ENCODE data around the gene HTRA2. TPM values are rescaled to one million over a fixed set of nuclear protein-coding genes. Genes with fewer than 3 reads are reported as not detected.

HTRA2 gene
- total RNA-seq, 2 experiments from 2014 or later: 39.0 to 39.7 TPM

GRCh38 chr2:74493546-74493945 lies 36.2 kb upstream of the HTRA2 start:
- peaks cover 19% of the 10 kb centered on the region for H3K36me3 Mint-ChIP-seq (ENCODE audit: low read depth)
- no peak overlapping the region for H3K27ac Mint-ChIP-seq
- H3K27me3 Mint-ChIP-seq (ENCODE audit: low read depth): peaks cover 12% of the 10 kb centered on the region

GRCh38 chr2:74495440-74495839 lies 34.3 kb upstream of the HTRA2 start:
- Mint-ChIP-seq H3K27ac (no peak overlapping the region), H3K27me3 (ENCODE audit: low read depth) (peaks cover 26% of the 10 kb centered on the region), H3K36me3 (ENCODE audit: low read depth) (peaks cover 15% of the 10 kb centered on the region), H3K9me3 (no peaks in the 10 kb centered on the region), H3K4me1 (ENCODE audit: low read depth) (peaks cover 21% of the 10 kb centered on the region), H3K4me3 (no peak overlapping the region)
- intact Hi-C loops (cut with micrococcal nuclease): loop anchor here (5.0 kb wide), 1 partner anchor 37 kb away; no protein-coding TSS in a partner anchor
- CTCF ChIA-PET: interaction anchor here (3.9 kb wide), 1 partner anchor 92 kb away, joined by 21 read pairs; no protein-coding TSS in a partner anchor
- DNase-seq: no peak

More at GRCh38 chr2:74493546-74493945, 36.2 kb upstream of the HTRA2 start:
- Mint-ChIP-seq H3K9me3 (no peaks in the 10 kb centered on the region), H3K4me3 (no peak overlapping the region), H3K4me1 (ENCODE audit: low read depth) (peaks cover 11% of the 10 kb centered on the region)
- CTCF ChIA-PET: interaction anchor here (0.6 to 3.9 kb wide), 3 partner anchors 50 to 98 kb away, joined by 3 to 21 read pairs (median 4); no protein-coding TSS in a partner anchor
- intact Hi-C loops (cut with micrococcal nuclease): no loop called here
- DNase-seq: no peak

- Mint-ChIP-seq H3K4me3 (peak overlapping the region; percentile 67), H3K4me1 (ENCODE audit: low read depth) (peaks cover 24% of the 10 kb centered on the region), H3K36me3 (ENCODE audit: low read depth) (peaks cover 9% of the 10 kb centered on the region), H3K27ac (no peak overlapping the region), H3K27me3 (ENCODE audit: low read depth) (peaks cover 44% of the 10 kb centered on the region), H3K9me3 (no peaks in the 10 kb centered on the region)
- no peak for DNase-seq
- CTCF ChIA-PET: interaction anchor here (1.0 kb wide), 1 partner anchor 48 kb away, joined by 3 read pairs; no protein-coding TSS in a partner anchor
- intact Hi-C loops (cut with micrococcal nuclease): loop anchor here (5.0 kb wide), 1 partner anchor 35 kb away; no protein-coding TSS in a partner anchor
These were observed 32.5 kb upstream of the HTRA2 start for GRCh38 chr2:74496997-74497776.

DNA sequence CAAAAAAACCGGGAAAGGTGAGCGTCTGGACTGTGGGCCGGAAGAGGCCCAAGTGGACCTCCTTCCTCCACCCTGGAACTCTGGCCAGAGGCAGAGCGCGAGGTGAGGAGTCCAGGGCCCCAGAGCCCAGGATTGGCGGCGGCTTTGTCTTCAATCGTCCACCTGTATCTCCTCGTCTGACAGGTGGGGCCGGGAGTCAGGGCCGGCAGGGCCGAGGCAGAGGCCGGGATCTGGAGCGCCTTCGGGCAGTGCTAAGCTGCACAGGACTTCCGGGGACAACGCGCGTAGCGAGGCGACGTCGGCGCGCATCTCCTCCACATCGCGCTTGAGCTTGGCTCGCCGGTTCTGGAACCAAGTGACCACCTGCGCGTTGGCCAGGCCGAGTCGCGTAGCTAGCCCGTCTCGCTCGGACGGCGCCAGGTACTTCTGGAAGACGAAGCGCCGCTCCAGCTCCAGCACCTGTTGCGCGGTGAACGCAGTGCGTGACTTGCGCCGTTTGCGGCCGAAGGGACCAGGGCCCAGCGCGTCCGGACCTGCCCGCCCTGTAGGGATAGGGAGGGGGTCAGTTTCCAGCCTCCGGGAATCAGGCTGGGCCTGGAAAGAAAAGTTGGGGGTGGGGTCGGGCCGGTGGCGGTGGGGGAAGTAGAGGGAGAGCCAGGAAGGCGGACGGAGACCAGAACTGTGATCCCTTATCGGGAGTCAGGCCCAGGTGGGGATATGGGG lies 31.8 kb upstream of the HTRA2 start:
- Mint-ChIP-seq H3K36me3 (ENCODE audit: low read depth) (peaks cover 6% of the 10 kb centered on the region), H3K4me3 (peak overlapping the region; percentile 67), H3K9me3 (no peaks in the 10 kb centered on the region), H3K27ac (no peak overlapping the region), H3K27me3 (ENCODE audit: low read depth) (peaks cover 51% of the 10 kb centered on the region), H3K4me1 (ENCODE audit: low read depth) (peaks cover 30% of the 10 kb centered on the region)
- CTCF ChIA-PET: interaction anchor here (1.0 kb wide), 1 partner anchor 47 kb away, joined by 3 read pairs; no protein-coding TSS in a partner anchor
- DNase-seq: no peak
- intact Hi-C loops (cut with micrococcal nuclease): loop anchor here (1.0 to 5.0 kb wide), 3 partner anchors 18 to 89 kb away; no protein-coding TSS in a partner anchor

DNA sequence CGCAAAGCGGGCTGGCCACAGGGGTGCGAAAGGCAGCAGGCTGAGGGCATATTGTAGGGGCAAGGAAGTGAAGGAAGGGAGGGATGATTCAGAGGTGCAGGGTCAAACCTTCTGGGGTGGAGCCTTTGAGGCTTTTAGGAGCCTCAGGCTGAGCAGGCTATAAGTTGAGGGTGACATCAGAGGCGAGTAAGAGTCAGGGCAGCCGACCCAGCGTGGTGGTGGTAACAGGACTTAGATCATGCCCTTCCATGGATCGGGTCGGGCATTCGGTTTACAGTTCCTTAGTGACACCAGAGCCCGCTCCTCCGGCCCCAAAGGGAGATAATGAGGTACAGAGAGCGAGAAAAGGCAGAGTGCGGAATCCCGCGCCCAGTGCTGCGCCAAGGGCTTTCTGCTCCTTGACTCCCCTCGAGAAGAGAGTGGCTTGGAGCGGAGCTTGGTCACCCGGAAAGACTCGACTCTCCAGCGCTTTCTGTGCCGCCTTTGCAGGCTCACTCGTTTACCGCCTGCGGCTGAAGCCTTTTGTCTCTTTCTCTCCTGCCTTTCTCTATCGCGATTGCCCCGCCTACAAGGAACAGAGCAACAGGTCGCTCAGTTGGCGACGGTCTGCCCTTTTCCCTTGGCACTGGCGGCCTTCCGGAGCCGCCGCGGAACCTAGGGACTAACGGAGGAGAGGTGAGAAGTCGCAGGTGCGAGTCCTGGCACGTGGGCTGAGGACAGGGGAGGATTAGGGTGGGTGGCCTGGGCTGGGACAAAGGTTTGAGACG lies 31.1 kb upstream of the HTRA2 start:
- DNase-seq: peak; percentile 45
- intact Hi-C loops (cut with micrococcal nuclease): loop anchor here (1.0 to 5.0 kb wide), 3 partner anchors 18 to 89 kb away; no protein-coding TSS in a partner anchor
- CTCF ChIA-PET: interaction anchor here (1.0 to 3.7 kb wide), 3 partner anchors 17 to 88 kb away, joined by 3 to 24 read pairs (median 6); partner anchors contain the start of genes CCDC142 and TTC31
- H3K9me3 Mint-ChIP-seq: no peaks in the 10 kb centered on the region
- peaks cover 59% of the 10 kb centered on the region for H3K27me3 Mint-ChIP-seq (ENCODE audit: low read depth)
- H3K36me3 Mint-ChIP-seq (ENCODE audit: low read depth): peaks cover 3% of the 10 kb centered on the region
- H3K4me3 Mint-ChIP-seq: peak overlapping the region; percentile 67
- H3K27ac Mint-ChIP-seq: no peak overlapping the region
- peaks cover 34% of the 10 kb centered on the region for H3K4me1 Mint-ChIP-seq (ENCODE audit: low read depth)

DNA sequence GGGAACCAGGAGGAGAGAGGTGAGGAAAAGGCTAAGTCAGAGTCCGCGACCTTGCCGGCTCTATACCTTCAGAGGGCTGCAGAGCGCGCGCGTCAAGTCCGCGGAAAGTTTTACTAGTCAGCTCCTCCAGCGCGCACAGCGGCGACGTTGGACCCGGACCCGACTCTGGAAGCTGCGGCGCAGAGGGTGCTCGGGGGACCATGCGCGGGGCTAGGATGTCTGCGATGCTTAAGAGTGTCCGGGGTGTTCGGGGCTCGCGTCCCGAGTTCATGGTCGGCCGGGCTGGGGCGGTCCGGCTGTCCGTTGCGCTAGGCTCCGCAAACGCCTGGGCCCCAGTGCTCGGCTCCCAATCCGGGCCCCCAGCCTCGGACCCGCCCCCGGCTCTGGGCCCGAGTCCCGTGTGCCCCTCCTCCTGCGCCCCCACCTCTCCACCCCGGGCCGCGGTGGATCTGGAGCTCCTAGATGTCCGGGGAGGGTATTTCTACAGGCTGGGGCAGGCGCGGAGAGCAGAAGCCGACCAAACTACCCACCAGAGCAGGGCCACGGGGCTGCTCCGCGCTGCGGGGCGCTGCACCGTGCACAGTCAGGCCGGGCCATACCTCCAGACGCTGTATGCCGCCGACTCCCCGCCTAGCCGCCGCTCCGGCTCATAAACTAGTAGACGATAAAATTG lies 30.3 kb upstream of the HTRA2 start, which contains the start of gene LBX2:
LBX2 (minus strand) TSS at position 337 of the 673 bp plus-strand sequence; CDS start at position 271, 66 bp downstream.
- H3K4me1 Mint-ChIP-seq (ENCODE audit: low read depth): peaks cover 40% of the 10 kb centered on the region
- H3K27ac Mint-ChIP-seq: no peak within 1 kb of the TSS
- CTCF ChIA-PET: interaction anchor here (1.8 to 3.7 kb wide), 2 partner anchors 17 to 87 kb away, joined by 6 to 24 read pairs; partner anchors contain the start of genes CCDC142 and TTC31
- H3K4me3 Mint-ChIP-seq: peak within 1 kb of the TSS; percentile 67
- H3K9me3 Mint-ChIP-seq: no peaks in the 10 kb centered on the region
- peaks cover 66% of the 10 kb centered on the region for H3K27me3 Mint-ChIP-seq (ENCODE audit: low read depth)
- peaks cover 2% of the 10 kb centered on the region for H3K36me3 Mint-ChIP-seq (ENCODE audit: low read depth)
- intact Hi-C loops (cut with micrococcal nuclease): loop anchor here (5.0 kb wide), 1 partner anchor 33 kb away; no protein-coding TSS in a partner anchor
- DNase-seq: peak; percentile 43

DNA sequence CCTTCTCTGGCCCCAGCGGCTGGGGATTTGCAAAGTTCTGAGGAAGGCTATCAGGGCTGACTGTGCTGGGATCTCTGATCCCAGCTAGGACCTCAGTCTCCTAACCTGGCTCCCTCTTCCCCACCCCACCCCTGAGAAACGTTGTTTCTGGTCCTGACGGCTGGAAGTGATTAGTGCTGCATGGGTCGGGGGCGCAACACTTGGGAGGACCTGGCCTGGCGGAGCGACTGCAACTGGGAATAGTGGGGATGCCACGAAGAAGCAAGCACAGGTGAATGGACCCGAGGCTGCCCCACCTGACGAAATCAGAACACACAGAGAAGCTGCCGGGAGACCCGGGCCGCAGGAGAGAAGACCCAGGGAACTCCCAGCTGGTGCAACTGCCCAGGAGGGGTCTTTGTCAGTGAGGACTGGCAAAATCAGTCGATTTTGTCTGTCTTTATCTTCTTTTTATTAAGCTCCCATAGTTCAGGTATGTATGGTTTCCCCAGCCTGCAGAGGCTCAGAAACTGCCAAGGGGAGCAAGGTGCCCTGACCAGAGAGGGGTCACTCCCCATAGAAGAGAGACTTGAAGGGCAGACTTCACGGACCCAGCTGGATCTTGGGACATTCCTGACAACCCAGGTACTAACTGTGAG lies 29.7 kb upstream of the HTRA2 start:
- CTCF ChIA-PET: interaction anchor here (0.6 to 3.7 kb wide), 5 partner anchors 15 to 87 kb away, joined by 3 to 24 read pairs (median 6); partner anchors contain the start of genes CCDC142, TLX2 and TTC31

GRCh38 chr2:74500578-74500946 lies 29.2 kb upstream of the HTRA2 start:
- CTCF ChIA-PET: interaction anchor here (0.6 to 3.7 kb wide), 5 partner anchors 14 to 86 kb away, joined by 3 to 24 read pairs (median 6); partner anchors contain the start of genes CCDC142, TLX2 and TTC31
- intact Hi-C loops (cut with micrococcal nuclease): loop anchor here (10.0 kb wide), 1 partner anchor 454 kb away; the partner anchor contains the start of gene POLE4
- peaks cover 49% of the 10 kb centered on the region for H3K4me1 Mint-ChIP-seq (ENCODE audit: low read depth)
- no peaks in the 10 kb centered on the region for H3K9me3 Mint-ChIP-seq
- no peak overlapping the region for H3K4me3 Mint-ChIP-seq
- DNase-seq: no peak
- H3K27me3 Mint-ChIP-seq (ENCODE audit: low read depth): peaks cover 70% of the 10 kb centered on the region
- H3K27ac Mint-ChIP-seq: no peak overlapping the region
- peaks cover 13% of the 10 kb centered on the region for H3K36me3 Mint-ChIP-seq (ENCODE audit: low read depth)

More for the DNA sequence above, 29.7 kb upstream of the HTRA2 start:
- Mint-ChIP-seq H3K4me1 (ENCODE audit: low read depth) (peaks cover 46% of the 10 kb centered on the region), H3K4me3 (no peak overlapping the region), H3K27me3 (ENCODE audit: low read depth) (peaks cover 70% of the 10 kb centered on the region), H3K27ac (no peak overlapping the region), H3K36me3 (ENCODE audit: low read depth) (peaks cover 8% of the 10 kb centered on the region), H3K9me3 (no peaks in the 10 kb centered on the region)
- DNase-seq: no peak
- intact Hi-C loops (cut with micrococcal nuclease): loop anchor here (5.0 to 10.0 kb wide), 2 partner anchors 32 to 455 kb away; partner anchors contain the start of gene POLE4

- intact Hi-C loops (cut with micrococcal nuclease): loop anchor here (10.0 kb wide), 1 partner anchor 453 kb away; the partner anchor contains the start of gene POLE4
- no peak for DNase-seq
- Mint-ChIP-seq H3K27ac (no peak overlapping the region), H3K4me3 (peak overlapping the region; percentile 36), H3K36me3 (ENCODE audit: low read depth) (peaks cover 17% of the 10 kb centered on the region), H3K4me1 (ENCODE audit: low read depth) (peaks cover 53% of the 10 kb centered on the region), H3K9me3 (no peaks in the 10 kb centered on the region), H3K27me3 (ENCODE audit: low read depth) (peaks cover 70% of the 10 kb centered on the region)
- CTCF ChIA-PET: interaction anchor here (0.6 to 4.8 kb wide), 5 partner anchors 13 to 1301 kb away, joined by 3 to 24 read pairs (median 10); partner anchors contain the start of genes CCDC142, TLX2 and TTC31
These were observed 28.2 kb upstream of the HTRA2 start for GRCh38 chr2:74501335-74502071.
